ENCODE measurements around the gene SLC12A7.

DNA sequence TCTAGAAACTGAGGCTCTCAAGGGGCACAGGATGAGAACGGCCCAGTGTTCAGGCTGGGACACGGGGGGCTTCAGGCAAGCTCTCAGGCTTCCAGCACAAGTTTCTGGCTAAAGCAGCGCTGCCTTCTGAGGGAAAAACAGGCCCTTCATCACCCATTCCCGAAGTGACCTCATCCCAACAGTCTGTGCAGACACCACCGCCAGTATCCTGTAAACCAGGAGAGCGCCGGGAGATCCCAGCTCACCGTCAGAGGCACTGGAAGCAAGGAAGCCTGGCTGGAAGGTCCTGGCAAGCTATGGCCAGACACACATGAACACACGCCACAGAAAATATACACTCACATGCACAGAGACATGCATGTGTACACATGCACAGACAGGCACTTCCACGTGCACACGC lies 8.8 kb downstream of the SLC12A7 start:
- TF ChIP-seq CTCF (IDR thresholded peaks at IDR 0.05) (no peak), POLR2A (IDR thresholded peaks at IDR 0.05) (no peak)

All from ovary (tissue), 3 donors.